HT1080 (cell line): Measurements from ENCODE around the gene GGCT. TPM values are rescaled to one million over a fixed set of nuclear protein-coding genes. Genes with fewer than 3 reads are reported as not detected.
A peak's percentile ranks its signal among the peaks of the same experiment; 100 is the strongest.

Experiments
- DNase-seq: peaks from one replicate; pipeline ENCODE4 v3.0.0-alpha.2; 2015; ENCODE audit warnings: low read depth
- total RNA-seq: library from RNA; depleted of rRNA; stranded (reverse); fragments of >200 nt; shearing (Covaris generic); gene quantifications from 2 replicates; pipeline ENCODE4 v1.2.3, GENCODE V29; 2014; rRNA removed

Gene GGCT
- total RNA-seq, 1 experiment from 2014 or later: 85.7 TPM

DNA sequence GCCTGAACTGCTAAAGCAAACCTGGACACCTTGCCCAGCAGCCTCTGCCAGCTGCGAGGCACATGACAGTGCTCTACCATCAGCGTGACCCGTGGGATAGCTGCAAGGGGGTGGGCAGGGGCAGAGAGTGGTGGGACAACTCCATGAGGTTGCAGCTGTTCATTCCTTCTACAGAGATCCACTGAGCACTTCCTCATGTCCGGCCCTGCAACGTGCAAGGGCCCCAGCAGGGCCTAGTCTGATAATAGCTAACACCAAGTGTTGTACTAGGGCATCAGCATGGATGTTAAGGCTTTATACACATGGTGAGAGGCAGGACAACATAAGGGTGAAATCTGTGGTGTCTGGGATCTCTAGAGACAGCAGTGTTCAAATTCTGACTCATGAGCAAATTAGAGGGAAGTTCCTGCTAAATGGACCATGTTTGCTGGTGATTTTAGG is 40.4 kb downstream of the GGCT start:
- DNase-seq: no peak

GRCh38 chr7:30463405-30464145 is 41.1 kb downstream of the GGCT start:
- DNase-seq: no peak

- no peak for DNase-seq
Measured at GRCh38 chr7:30462179-30462578, 42.5 kb downstream of the GGCT start.

DNA sequence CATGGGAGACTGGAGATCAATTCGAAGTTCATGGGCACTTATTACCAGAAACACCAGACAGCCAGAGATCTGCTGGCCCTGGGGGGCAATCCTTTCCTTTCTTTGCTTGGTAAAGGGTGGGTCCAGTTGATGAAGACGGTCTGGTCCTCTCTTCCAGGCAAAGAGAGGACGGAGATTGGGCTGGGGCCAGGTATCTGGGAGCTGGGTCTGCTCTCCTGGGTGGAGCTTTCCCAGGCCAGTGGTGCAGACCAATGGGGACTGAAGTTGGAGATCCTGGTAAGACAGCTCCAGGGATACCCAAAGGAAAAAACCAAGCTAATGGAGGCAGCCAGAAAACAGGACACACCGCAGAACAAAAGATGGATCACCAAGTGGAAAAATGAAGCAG is 44.4 kb downstream of the GGCT start:
- DNase-seq: no peak

- peak; percentile 80 for DNase-seq
Measured at GRCh38 chr7:30459591-30460245, 44.9 kb downstream of the GGCT start.

GRCh38 chr7:30458311-30458710 is 46.3 kb downstream of the GGCT start:
- DNase-seq: no peak

- DNase-seq: no peak
Measured at GRCh38 chr7:30453921-30454320, 50.7 kb downstream of the GGCT start.

GRCh38 chr7:30453016-30453415 is 51.6 kb downstream of the GGCT start:
- DNase-seq: no peak

DNA sequence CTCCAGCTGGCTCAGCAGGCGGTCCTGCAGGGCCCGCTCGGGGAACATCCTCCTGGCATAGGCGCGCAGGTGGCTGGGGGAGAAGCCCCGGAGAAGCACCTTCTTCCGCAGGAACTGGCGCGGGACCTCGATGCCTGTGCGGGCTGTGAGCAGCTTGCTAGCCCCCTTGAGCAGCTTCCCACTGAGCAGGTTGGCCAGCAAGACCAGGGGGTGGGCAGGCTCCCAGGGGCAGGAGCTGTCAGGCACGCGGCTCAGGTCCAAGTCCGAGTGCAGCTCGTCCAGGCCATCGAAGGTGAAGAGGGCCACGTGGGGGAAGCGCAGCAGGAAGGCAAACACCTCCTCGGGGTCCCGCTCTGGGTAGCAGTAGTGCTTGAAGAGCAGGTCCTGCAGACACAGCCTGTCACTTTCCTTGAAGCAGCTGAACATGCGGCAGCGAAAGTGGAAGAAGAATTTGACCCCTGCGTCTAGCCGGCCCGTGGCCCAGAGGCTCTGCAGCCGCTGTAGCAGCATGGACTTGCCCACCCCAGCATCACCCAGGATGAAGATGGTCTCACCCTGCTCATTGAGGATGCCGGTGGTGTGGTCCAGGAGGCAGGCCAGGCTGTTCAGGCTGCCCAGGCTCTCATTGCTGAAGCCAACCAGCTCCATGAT is 52.2 kb downstream of the GGCT start:
- DNase-seq: no peak

DNA sequence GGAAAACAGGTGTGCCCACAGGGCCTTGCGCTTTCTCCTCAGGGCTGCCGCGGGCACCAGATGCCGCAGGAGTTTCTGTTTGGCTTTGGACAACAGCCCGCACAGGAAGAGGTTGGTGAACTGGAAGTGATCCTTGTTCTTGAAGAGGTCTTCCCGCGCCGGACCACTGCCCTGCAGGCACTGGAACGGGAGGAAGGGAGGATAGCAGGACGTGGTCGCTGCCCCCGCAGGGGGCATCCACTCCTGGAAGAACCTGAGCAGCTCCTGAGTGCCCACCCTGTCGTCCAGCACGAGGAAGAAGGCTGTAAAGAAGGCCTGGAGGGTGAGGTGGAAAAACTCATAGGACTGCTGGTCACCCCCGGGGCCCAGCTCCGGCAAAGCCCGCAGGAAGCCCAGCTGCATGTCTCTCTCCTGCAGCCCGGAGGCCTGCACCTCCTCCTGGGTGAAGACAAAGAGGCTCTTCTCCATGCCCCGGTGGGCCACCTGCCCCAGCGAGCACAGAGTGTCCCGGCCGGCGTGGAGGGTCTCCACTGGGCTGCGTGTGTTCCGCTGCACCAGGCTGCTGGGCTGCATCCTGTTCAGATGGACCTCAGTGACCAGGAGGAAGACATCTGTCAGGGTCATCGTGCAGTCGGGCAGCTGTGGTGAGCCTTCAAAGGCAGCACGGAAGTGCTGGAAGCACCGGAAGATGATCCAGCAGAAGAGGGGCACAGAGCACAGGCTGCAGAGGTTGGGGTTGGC is 52.9 kb downstream of the GGCT start:
- no peak for DNase-seq

GRCh38 chr7:30450983-30451497 is 53.6 kb downstream of the GGCT start:
- DNase-seq: no peak

- DNase-seq: no peak
Measured at GRCh38 chr7:30450240-30450982, 54.2 kb downstream of the GGCT start.

GRCh38 chr7:30448461-30449189 is 56.0 kb downstream of the GGCT start:
- no peak for DNase-seq

DNA sequence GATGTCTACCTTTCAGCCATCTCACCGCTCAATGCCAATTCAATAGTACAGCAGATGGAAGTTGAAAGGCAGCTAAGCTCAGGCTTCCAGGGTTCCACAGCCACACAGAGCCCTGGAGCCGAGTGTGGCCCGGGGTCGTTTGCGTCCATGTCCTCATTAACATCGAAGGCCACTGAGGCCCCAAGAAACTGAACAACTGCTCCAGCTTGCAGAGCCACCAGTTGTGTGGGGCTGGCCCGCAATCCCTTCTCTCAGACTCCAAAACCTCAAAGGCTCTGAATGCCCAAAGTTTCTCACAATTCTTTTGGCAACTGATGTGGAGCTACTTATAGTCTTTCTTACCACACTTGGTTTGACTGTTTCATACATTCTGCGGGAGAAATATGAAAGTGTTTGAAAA is 57.2 kb downstream of the GGCT start:
- no peak for DNase-seq

Other genes starting within 250 kb of the GGCT start
- 5.1 and 9.2 TPM in 2 replicates for gene ZNRF2, start 220.2 kb downstream of the GGCT start, total RNA-seq
- gene NOD1, start 26.0 kb downstream of the GGCT start, total RNA-seq: 3.8 and 6.7 TPM in 2 replicates
- 162 and 205 TPM in 2 replicates for gene GARS1, start 90.0 kb upstream of the GGCT start, total RNA-seq
- gene CRHR2, start 177.6 kb upstream of the GGCT start, total RNA-seq: not detected in 2 replicates
- not detected in 2 replicates for gene INMT, start 247.3 kb upstream of the GGCT start, total RNA-seq